Activated T-cell treated with anti-CD3 and anti-CD28 coated beads, Interleukin-2, amount 50 U/mL, for 72 hours (primary cell): ENCODE data around the gene BRINP2. TPM values are rescaled to one million over a fixed set of nuclear protein-coding genes. Genes with fewer than 3 reads are reported as not detected.

ENCODE experiments used
- ATAC-seq, 2 donors: fragments of 150-1000 bp; cut with Tn5 transposase; replicated peaks in 1 of 2; 2 replicates each; pipeline ENCODE4 v1.10.0; 2021; ENCODE audit warnings: moderate library complexity in 2 of 2, mild to moderate bottlenecking in 1 of 2
- DNase-seq, 2 donors: peaks; one replicate each; pipeline ENCODE4 v3.0.0; 2021 to 2022; ENCODE audit warnings: mixed read lengths in 1 of 2
- H3K27ac Mint-ChIP-seq: one replicate; pipeline ENCODE4 v1.8.0; 2022; ENCODE audit warnings: mild to moderate bottlenecking, moderate library complexity, mixed read lengths
- H3K27me3 Mint-ChIP-seq: one replicate; pipeline ENCODE4 v1.8.0; 2022; ENCODE audit warnings: low read depth, mixed read lengths
- H3K36me3 Mint-ChIP-seq, 2 donors: one replicate each; pipeline ENCODE4 v1.8.0; 2022; ENCODE audit warnings: mixed read lengths in 2 of 2, mild to moderate bottlenecking in 1 of 2; ENCODE audit not compliant: insufficient read depth in 2 of 2
- H3K4me1 Mint-ChIP-seq: one replicate; pipeline ENCODE4 v1.8.0; 2022; ENCODE audit warnings: low read depth, mixed read lengths
- H3K4me3 Mint-ChIP-seq, 2 donors: one replicate each; pipeline ENCODE4 v1.8.0; 2022; ENCODE audit warnings: mild to moderate bottlenecking in 2 of 2, mixed read lengths in 2 of 2, moderate library complexity in 2 of 2
- H3K9me3 Mint-ChIP-seq, 2 donors: one replicate each; pipeline ENCODE4 v1.8.0; 2022; ENCODE audit warnings: mixed read lengths in 2 of 2
- total RNA-seq, 2 donors: library from RNA; stranded (reverse); gene quantifications; one replicate each; pipeline ENCODE4 v1.2.3, GENCODE V29; 2022

The BRINP2 gene
- total RNA-seq, 2 donors from 2014 or later, result not detected

DNA sequence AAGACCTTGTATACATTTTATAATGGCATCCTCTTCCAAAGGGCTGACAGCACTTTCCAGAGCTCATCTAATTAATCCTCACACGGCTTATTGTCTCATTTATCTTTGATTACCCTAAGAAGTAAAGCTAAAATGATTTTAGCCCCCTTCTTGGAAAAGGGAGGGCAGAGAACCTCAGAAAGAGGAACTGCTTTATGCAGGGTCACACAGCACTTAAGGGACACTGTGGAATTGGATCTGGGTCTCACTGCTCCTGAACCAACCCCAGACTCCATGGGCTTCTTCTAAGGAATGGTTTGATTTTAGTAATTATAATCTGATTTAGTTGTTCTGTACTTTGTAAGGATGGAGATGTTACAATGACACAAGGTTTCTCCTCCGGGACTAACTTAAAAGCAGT is 3.2 kb downstream of the BRINP2 start:
- no peaks in the 10 kb centered on the region for H3K27me3 Mint-ChIP-seq
- no peak overlapping the region for H3K27ac Mint-ChIP-seq
- DNase-seq, result no peak
- H3K4me3 Mint-ChIP-seq, result no peak overlapping the region
- no peaks in the 10 kb centered on the region for H3K36me3 Mint-ChIP-seq
- no peaks in the 10 kb centered on the region for H3K4me1 Mint-ChIP-seq
- H3K9me3 Mint-ChIP-seq, result peaks cover 2 to 3% of the 10 kb centered on the region in 2 donors
- no peak for ATAC-seq

DNA sequence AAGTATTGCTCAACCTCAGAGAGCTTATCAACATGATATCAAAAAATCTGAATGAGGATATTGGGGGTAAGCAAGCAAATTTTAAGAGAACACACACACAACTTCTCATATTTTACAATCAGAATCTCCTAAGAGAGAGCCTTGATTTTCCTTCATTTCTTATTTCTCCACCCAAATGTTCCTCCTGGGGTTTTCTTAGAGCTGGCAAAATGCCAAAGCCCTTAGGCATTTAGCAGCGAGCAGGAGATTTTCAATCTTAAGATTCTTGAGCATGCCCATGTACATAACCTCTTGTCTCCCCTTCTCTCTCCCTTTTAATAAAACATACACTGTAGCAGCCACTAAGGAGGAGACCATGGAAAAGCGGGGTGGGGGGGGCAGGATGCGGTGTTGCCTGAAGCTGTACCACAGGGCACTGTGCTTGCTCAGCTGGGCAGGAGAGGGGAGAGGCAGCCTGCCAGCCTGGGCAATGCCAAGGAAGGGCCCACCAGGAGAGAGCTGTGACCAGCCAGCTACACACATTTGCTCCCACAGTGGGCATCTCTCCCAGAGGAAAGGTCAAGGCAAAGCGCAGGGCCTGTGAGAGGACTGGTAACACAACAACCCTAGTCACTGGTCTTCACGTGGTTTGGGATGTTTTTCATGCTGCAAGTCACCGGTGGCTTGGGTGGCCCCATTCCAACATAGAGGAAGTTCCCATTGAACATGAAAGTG is 4.3 kb downstream of the BRINP2 start:
- Mint-ChIP-seq H3K27me3 (no peaks in the 10 kb centered on the region), H3K36me3 (no peaks in the 10 kb centered on the region), H3K4me3 (no peak overlapping the region), H3K27ac (no peak overlapping the region), H3K9me3 (peaks cover 2 to 3% of the 10 kb centered on the region in 2 donors), H3K4me1 (no peaks in the 10 kb centered on the region)
- ATAC-seq (no peak), DNase-seq (no peak)

DNA sequence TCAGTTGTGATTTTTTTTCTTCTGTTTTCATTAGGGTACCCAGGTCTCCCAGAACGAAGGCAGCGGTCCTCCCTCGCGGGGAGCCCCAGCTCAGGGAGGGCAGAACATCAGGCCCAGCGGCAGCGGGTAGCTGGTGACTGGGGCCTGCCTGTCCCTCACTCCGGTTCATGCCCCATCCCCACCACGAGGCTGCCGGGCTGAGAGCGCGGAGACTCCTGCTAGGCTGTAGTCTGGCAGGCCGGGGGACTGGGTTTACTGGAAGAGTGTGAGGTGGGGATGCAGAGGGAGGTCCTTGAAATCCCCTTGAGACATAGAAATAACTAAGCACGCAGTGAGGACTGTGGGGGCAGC is 10.5 kb downstream of the BRINP2 start:
- peaks cover 37% of the 10 kb centered on the region for H3K27me3 Mint-ChIP-seq
- H3K4me1 Mint-ChIP-seq, result peaks cover 11% of the 10 kb centered on the region
- H3K9me3 Mint-ChIP-seq, result peaks cover 1 to 2% of the 10 kb centered on the region in 2 donors
- peaks cover 0 to 2% of the 10 kb centered on the region in 2 donors for H3K36me3 Mint-ChIP-seq
- DNase-seq (no peak), ATAC-seq (no peak)
- H3K4me3 Mint-ChIP-seq, result peak overlapping the region; percentile 67 to 70
- H3K27ac Mint-ChIP-seq, result no peak overlapping the region

GRCh38 chr1:177181631-177182291 is 11.0 kb downstream of the BRINP2 start:
- ATAC-seq (peak; percentile 43 to 58), DNase-seq (peak; percentile 33 to 46)
- Mint-ChIP-seq H3K9me3 (peaks cover 0 to 3% of the 10 kb centered on the region in 2 donors), H3K27ac (no peak overlapping the region), H3K4me1 (peaks cover 11% of the 10 kb centered on the region), H3K36me3 (peaks cover 0 to 2% of the 10 kb centered on the region in 2 donors), H3K4me3 (peak overlapping the region; percentile 67 to 70), H3K27me3 (peaks cover 37% of the 10 kb centered on the region)

DNA sequence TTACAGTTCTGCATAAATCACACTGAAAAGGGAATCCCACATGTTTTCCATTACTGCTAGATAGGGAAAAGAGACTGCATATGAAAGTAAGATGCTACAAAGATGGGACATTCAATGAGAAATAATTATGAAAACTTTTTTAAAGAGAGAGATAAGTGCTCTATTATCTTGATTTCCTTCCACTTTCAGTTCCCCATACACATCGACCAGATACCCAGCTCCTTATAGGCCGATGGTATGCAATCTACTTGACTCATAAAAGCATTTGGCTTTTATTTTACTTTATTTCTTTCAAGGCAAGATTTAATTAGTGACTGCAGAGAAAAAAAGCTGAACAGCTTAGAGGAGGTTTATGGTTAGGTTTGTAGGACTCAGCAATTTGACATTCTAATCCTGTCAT is 13.1 kb downstream of the BRINP2 start:
- Mint-ChIP-seq H3K27ac (no peak overlapping the region), H3K9me3 (peaks cover 0 to 2% of the 10 kb centered on the region in 2 donors), H3K4me3 (no peak overlapping the region), H3K27me3 (peaks cover 37% of the 10 kb centered on the region), H3K36me3 (peaks cover 0 to 2% of the 10 kb centered on the region in 2 donors), H3K4me1 (peaks cover 11% of the 10 kb centered on the region)
- no peak for ATAC-seq
- DNase-seq, result no peak

DNA sequence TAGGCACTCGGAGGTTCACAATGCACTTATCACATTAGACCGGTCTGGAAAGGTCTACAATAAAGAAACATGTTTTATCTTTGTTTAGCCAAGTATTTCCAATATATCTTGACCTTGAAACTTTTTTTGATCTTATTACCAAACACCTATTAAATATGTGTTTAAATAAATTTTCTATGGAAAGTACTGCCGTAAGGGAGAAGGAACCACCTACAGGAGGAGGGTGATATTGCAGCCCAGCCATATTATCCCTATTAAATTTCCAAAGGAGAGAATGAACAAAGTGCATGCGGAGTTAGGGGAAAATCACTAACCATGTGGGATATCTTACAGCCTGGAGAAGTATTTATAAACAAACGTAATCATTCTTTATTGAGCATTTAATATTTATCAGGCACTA is 14.5 kb downstream of the BRINP2 start:
- no peak overlapping the region for H3K4me3 Mint-ChIP-seq
- ATAC-seq (no peak), DNase-seq (no peak)
- H3K27ac Mint-ChIP-seq, result no peak overlapping the region
- H3K36me3 Mint-ChIP-seq, result peaks cover 0 to 2% of the 10 kb centered on the region in 2 donors
- peaks cover 0 to 2% of the 10 kb centered on the region in 2 donors for H3K9me3 Mint-ChIP-seq
- peaks cover 36% of the 10 kb centered on the region for H3K27me3 Mint-ChIP-seq
- H3K4me1 Mint-ChIP-seq, result peaks cover 11% of the 10 kb centered on the region

- H3K4me1 Mint-ChIP-seq, result peaks cover 6% of the 10 kb centered on the region
- H3K4me3 Mint-ChIP-seq, result no peak overlapping the region
- DNase-seq (no peak), ATAC-seq (no peak)
- H3K27ac Mint-ChIP-seq, result no peak overlapping the region
- H3K36me3 Mint-ChIP-seq, result peaks cover 0 to 2% of the 10 kb centered on the region in 2 donors
- peaks cover 2% of the 10 kb centered on the region in 2 donors for H3K9me3 Mint-ChIP-seq
- H3K27me3 Mint-ChIP-seq, result peaks cover 21% of the 10 kb centered on the region
Measured at GRCh38 chr1:177186639-177187038, 15.9 kb downstream of the BRINP2 start.

DNA sequence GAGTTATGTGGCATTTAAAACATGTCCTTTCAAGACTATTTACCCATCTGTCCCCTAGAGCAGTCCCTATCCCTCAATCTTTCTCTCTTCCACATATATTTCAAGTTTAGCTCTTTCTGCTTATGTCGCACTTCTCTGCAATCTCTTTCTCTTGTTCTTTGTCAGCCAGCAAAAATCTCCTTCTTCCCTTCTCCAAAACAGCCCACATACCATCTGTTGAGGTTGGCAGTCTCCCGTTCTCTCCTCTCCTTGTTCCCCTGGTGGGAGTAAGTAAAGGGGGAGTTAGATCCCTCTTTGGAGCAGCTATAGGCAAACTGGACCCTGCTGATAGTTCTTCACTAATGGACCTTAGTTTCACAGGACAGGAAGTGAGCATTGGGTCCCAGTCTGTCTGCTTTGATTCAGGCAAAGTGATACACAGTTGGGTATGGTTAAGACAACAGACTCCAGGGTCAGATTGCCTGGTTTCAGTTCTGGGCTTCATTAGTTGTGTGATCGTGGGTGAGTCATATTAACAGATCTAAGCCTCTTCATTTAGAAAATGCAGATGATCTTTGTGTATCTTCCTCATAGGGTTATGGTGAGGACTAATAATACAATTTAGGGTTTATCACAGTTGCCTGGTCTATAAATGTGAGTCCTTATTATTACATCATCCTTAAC is 19.7 kb downstream of the BRINP2 start:
- peaks cover 2% of the 10 kb centered on the region in 2 donors for H3K9me3 Mint-ChIP-seq
- no peak for ATAC-seq
- DNase-seq, result no peak
- H3K4me1 Mint-ChIP-seq, result no peaks in the 10 kb centered on the region
- H3K36me3 Mint-ChIP-seq, result no peaks in the 10 kb centered on the region
- H3K4me3 Mint-ChIP-seq, result no peak overlapping the region
- no peak overlapping the region for H3K27ac Mint-ChIP-seq
- no peaks in the 10 kb centered on the region for H3K27me3 Mint-ChIP-seq

- no peaks in the 10 kb centered on the region for H3K4me1 Mint-ChIP-seq
- no peak overlapping the region for H3K27ac Mint-ChIP-seq
- no peak overlapping the region for H3K4me3 Mint-ChIP-seq
- peaks cover 0 to 3% of the 10 kb centered on the region in 2 donors for H3K36me3 Mint-ChIP-seq
- H3K9me3 Mint-ChIP-seq, result peaks cover 5 to 8% of the 10 kb centered on the region in 2 donors
- ATAC-seq, result no peak
- H3K27me3 Mint-ChIP-seq, result no peaks in the 10 kb centered on the region
- no peak for DNase-seq
Measured at GRCh38 chr1:177198243-177198642, 27.5 kb downstream of the BRINP2 start.

DNA sequence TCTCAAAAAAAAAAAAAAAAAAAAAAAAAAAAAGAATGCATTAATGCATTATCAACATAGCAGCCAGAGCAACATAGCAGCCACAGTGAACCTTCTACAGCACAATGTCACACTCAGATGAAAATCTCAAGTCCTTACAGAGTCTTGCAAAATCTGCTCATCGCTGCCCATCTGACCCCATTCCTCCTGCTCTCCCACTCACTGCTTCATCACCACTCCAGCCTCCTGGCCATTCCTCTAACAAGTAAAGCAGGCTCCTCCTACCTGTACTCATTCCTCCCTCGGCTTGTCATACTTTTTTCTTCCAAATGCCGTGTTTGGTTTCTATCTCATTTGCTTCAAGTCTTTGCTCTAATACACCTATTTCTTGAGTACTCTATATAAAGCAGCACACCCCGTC is 29.5 kb downstream of the BRINP2 start:
- Mint-ChIP-seq H3K36me3 (peaks cover 0 to 3% of the 10 kb centered on the region in 2 donors), H3K9me3 (peaks cover 8% of the 10 kb centered on the region in 2 donors), H3K4me3 (no peak overlapping the region), H3K4me1 (no peaks in the 10 kb centered on the region), H3K27me3 (no peaks in the 10 kb centered on the region), H3K27ac (no peak overlapping the region)
- ATAC-seq (no peak), DNase-seq (no peak)

DNA sequence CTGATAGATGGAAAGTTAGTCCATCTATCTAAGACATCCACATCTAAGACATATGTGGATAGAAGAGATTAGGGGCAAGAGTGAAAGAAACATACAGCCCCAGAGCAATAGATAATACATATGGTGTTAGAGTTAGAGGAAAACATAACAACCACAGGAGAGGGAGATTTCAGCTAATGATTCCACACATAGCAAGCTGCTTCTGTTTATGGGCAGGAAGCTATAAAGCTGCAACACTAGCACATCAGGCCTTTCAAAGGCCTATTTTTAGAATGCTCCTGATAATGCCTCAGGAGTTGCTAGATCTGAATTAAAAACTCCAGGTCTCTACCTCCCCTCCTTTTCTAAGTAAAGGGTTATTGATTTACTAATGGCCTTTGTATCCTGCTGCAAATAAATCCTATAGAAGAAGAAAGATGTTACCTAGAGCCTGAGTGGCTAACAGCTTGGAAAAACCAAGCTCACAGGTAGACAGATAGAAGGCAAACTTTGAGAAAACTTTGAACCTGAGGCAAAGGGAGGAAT is 36.1 kb downstream of the BRINP2 start:
- no peak overlapping the region for H3K4me3 Mint-ChIP-seq
- no peaks in the 10 kb centered on the region for H3K27me3 Mint-ChIP-seq
- ATAC-seq, result no peak
- H3K27ac Mint-ChIP-seq, result no peak overlapping the region
- peaks cover 3 to 4% of the 10 kb centered on the region in 2 donors for H3K9me3 Mint-ChIP-seq
- no peak for DNase-seq
- no peaks in the 10 kb centered on the region for H3K4me1 Mint-ChIP-seq
- no peaks in the 10 kb centered on the region for H3K36me3 Mint-ChIP-seq

DNA sequence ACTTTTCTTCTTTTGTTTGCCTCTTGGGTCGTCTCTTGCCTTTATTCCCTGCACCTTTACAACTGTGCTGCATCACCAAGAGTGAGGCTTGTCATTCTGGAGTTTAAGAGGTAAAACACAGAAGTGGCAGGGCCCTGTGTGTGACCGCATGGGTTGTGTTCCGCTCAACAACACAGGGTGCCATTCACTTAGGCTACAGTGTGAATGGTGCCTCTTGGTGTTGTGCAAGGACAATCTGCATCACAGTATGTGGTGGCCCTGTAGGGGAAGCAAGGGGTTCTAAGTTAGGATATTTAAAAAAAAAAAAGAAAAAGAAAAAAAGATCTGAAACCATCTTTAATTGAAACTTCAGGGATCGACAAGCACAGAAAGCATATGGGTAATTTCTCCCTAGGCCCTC is 38.2 kb downstream of the BRINP2 start:
- DNase-seq (no peak), ATAC-seq (no peak)
- H3K27me3 Mint-ChIP-seq, result no peaks in the 10 kb centered on the region
- no peak overlapping the region for H3K27ac Mint-ChIP-seq
- H3K9me3 Mint-ChIP-seq, result peaks cover 5 to 6% of the 10 kb centered on the region in 2 donors
- H3K4me1 Mint-ChIP-seq, result no peaks in the 10 kb centered on the region
- H3K4me3 Mint-ChIP-seq, result no peak overlapping the region
- H3K36me3 Mint-ChIP-seq, result no peaks in the 10 kb centered on the region

DNA sequence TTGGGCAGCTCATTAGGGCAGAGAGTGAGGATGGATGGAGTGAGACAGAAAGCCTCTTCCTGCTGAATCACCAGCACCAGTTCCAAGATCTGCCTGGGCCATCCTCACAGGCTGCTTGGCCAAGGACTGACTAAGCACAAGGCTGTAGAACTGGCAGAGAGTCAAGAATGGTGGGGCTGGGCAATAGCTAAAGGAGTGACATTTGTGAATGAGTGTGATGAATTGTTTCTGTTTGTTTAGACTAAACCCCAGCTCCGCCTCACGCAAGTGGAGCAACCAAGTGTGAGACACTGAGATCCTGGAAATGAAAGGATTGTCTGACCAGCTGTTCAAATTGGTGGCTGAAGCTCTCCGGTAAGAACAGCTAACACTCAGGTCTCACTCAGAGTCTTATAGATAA is 38.6 kb downstream of the BRINP2 start:
- Mint-ChIP-seq H3K27me3 (no peaks in the 10 kb centered on the region), H3K4me3 (no peak overlapping the region), H3K27ac (no peak overlapping the region), H3K4me1 (no peaks in the 10 kb centered on the region), H3K36me3 (no peaks in the 10 kb centered on the region), H3K9me3 (peaks cover 2 to 6% of the 10 kb centered on the region in 2 donors)
- ATAC-seq (no peak), DNase-seq (no peak)
